ENCODE results near the gene GNGT1.

Gene GNGT1

GRCh38 chr7:93873998-93874574 lies 32.3 kb upstream of the GNGT1 start:
- POLR2A ChIA-PET: no interaction called here
- CTCF ChIA-PET: no interaction called here
- DNase-seq (ENCODE audit: extremely low spot score): no peak
- TF ChIP-seq FOXM1 (IDR thresholded peaks at IDR 0.05; ENCODE audit: borderline replicate concordance): no peak
- TF ChIP-seq ELF4 (IDR thresholded peaks at IDR 0.05): no peak
- TF ChIP-seq HDGF (IDR thresholded peaks at IDR 0.05; ENCODE audit: borderline replicate concordance): no peak
- no peak for TF ChIP-seq LEF1 (IDR thresholded peaks at IDR 0.05; ENCODE audit: borderline replicate concordance)
- TF ChIP-seq PKNOX1 (IDR thresholded peaks at IDR 0.05): no peak
- no peak for TF ChIP-seq TARDBP (IDR thresholded peaks at IDR 0.05)
- no peak for TF ChIP-seq CTBP1 (IDR thresholded peaks at IDR 0.05; ENCODE audit: borderline replicate concordance)
- no peak for TF ChIP-seq L3MBTL2 (conservative IDR thresholded peaks at IDR 0.05)
- TF ChIP-seq FOXA1 (IDR thresholded peaks at IDR 0.05): no peak
- TF ChIP-seq ZNF384 (IDR thresholded peaks at IDR 0.05): no peak
- TF ChIP-seq FOXK2 (IDR thresholded peaks at IDR 0.05): no peak
- TF ChIP-seq SUZ12 (IDR thresholded peaks at IDR 0.05): no peak
- no peak for TF ChIP-seq NFRKB (IDR thresholded peaks at IDR 0.05)
- no peak for TF ChIP-seq ARNT (IDR thresholded peaks at IDR 0.05)
- no peak for TF ChIP-seq BHLHE40 (IDR thresholded peaks at IDR 0.05; ENCODE audit: borderline replicate concordance)
- TF ChIP-seq SP1 (IDR thresholded peaks at IDR 0.05): no peak

- no peak for DNase-seq (ENCODE audit: extremely low spot score)
- ChIA-PET POLR2A (no interaction called here), CTCF (no interaction called here)
- TF ChIP-seq SP1 (IDR thresholded peaks at IDR 0.05): no peak
- TF ChIP-seq SUZ12 (IDR thresholded peaks at IDR 0.05): no peak
- TF ChIP-seq CTBP1 (IDR thresholded peaks at IDR 0.05; ENCODE audit: borderline replicate concordance): no peak
- TF ChIP-seq HDGF (IDR thresholded peaks at IDR 0.05; ENCODE audit: borderline replicate concordance): no peak
- no peak for TF ChIP-seq FOXK2 (IDR thresholded peaks at IDR 0.05)
- TF ChIP-seq TARDBP (IDR thresholded peaks at IDR 0.05): no peak
- TF ChIP-seq LEF1 (IDR thresholded peaks at IDR 0.05; ENCODE audit: borderline replicate concordance): no peak
- no peak for TF ChIP-seq ZNF384 (IDR thresholded peaks at IDR 0.05)
- no peak for TF ChIP-seq ELF4 (IDR thresholded peaks at IDR 0.05)
- TF ChIP-seq PKNOX1 (IDR thresholded peaks at IDR 0.05): no peak
- TF ChIP-seq FOXA1 (IDR thresholded peaks at IDR 0.05): no peak
Measured at GRCh38 chr7:93877742-93878141, 28.6 kb upstream of the GNGT1 start.

GRCh38 chr7:93879356-93879755 lies 27.0 kb upstream of the GNGT1 start:
- DNase-seq (ENCODE audit: extremely low spot score): no peak
- no peak for TF ChIP-seq BHLHE40 (IDR thresholded peaks at IDR 0.05; ENCODE audit: borderline replicate concordance)
- no peak for TF ChIP-seq PKNOX1 (IDR thresholded peaks at IDR 0.05)
- no peak for TF ChIP-seq ARNT (IDR thresholded peaks at IDR 0.05)
- TF ChIP-seq SP1 (IDR thresholded peaks at IDR 0.05): no peak
- no peak for TF ChIP-seq HDGF (IDR thresholded peaks at IDR 0.05; ENCODE audit: borderline replicate concordance)
- no peak for TF ChIP-seq TARDBP (IDR thresholded peaks at IDR 0.05)
- TF ChIP-seq FOXK2 (IDR thresholded peaks at IDR 0.05): no peak
- TF ChIP-seq ELF4 (IDR thresholded peaks at IDR 0.05): no peak
- TF ChIP-seq FOXA1 (IDR thresholded peaks at IDR 0.05): no peak
- no peak for TF ChIP-seq L3MBTL2 (conservative IDR thresholded peaks at IDR 0.05)
- no peak for TF ChIP-seq SUZ12 (IDR thresholded peaks at IDR 0.05)
- no peak for TF ChIP-seq LEF1 (IDR thresholded peaks at IDR 0.05; ENCODE audit: borderline replicate concordance)
- no peak for TF ChIP-seq NFRKB (IDR thresholded peaks at IDR 0.05)
- TF ChIP-seq CTBP1 (IDR thresholded peaks at IDR 0.05; ENCODE audit: borderline replicate concordance): no peak
- TF ChIP-seq FOXM1 (IDR thresholded peaks at IDR 0.05; ENCODE audit: borderline replicate concordance): no peak
- no peak for TF ChIP-seq ZNF384 (IDR thresholded peaks at IDR 0.05)
- CTCF ChIA-PET: no interaction called here

GRCh38 chr7:93882468-93882867 lies 23.9 kb upstream of the GNGT1 start:
- CTCF ChIA-PET: no interaction called here
- TF ChIP-seq TARDBP (IDR thresholded peaks at IDR 0.05): no peak
- TF ChIP-seq SP1 (IDR thresholded peaks at IDR 0.05): no peak
- no peak for TF ChIP-seq ARNT (IDR thresholded peaks at IDR 0.05)
- TF ChIP-seq CTBP1 (IDR thresholded peaks at IDR 0.05; ENCODE audit: borderline replicate concordance): no peak
- no peak for TF ChIP-seq SUZ12 (IDR thresholded peaks at IDR 0.05)
- TF ChIP-seq LEF1 (IDR thresholded peaks at IDR 0.05; ENCODE audit: borderline replicate concordance): no peak
- TF ChIP-seq FOXM1 (IDR thresholded peaks at IDR 0.05; ENCODE audit: borderline replicate concordance): no peak
- TF ChIP-seq FOXK2 (IDR thresholded peaks at IDR 0.05): no peak
- TF ChIP-seq NFRKB (IDR thresholded peaks at IDR 0.05): no peak
- no peak for TF ChIP-seq L3MBTL2 (conservative IDR thresholded peaks at IDR 0.05)
- TF ChIP-seq ZNF384 (IDR thresholded peaks at IDR 0.05): no peak
- TF ChIP-seq FOXA1 (IDR thresholded peaks at IDR 0.05): no peak
- TF ChIP-seq ELF4 (IDR thresholded peaks at IDR 0.05): no peak
- TF ChIP-seq BHLHE40 (IDR thresholded peaks at IDR 0.05; ENCODE audit: borderline replicate concordance): no peak
- TF ChIP-seq PKNOX1 (IDR thresholded peaks at IDR 0.05): no peak
- no peak for TF ChIP-seq HDGF (IDR thresholded peaks at IDR 0.05; ENCODE audit: borderline replicate concordance)
- POLR2A ChIA-PET: no interaction called here
- no peak for DNase-seq (ENCODE audit: extremely low spot score)

More at GRCh38 chr7:93879356-93879755, 27.0 kb upstream of the GNGT1 start:
- POLR2A ChIA-PET: no interaction called here

- CTCF ChIA-PET: no interaction called here
- no peak for DNase-seq (ENCODE audit: extremely low spot score)
- POLR2A ChIA-PET: no interaction called here
- no peak for TF ChIP-seq FOXK2 (IDR thresholded peaks at IDR 0.05)
- no peak for TF ChIP-seq LEF1 (IDR thresholded peaks at IDR 0.05; ENCODE audit: borderline replicate concordance)
- no peak for TF ChIP-seq FOXM1 (IDR thresholded peaks at IDR 0.05; ENCODE audit: borderline replicate concordance)
- TF ChIP-seq ELF4 (IDR thresholded peaks at IDR 0.05): no peak
- no peak for TF ChIP-seq FOXA1 (IDR thresholded peaks at IDR 0.05)
- no peak for TF ChIP-seq ARNT (IDR thresholded peaks at IDR 0.05)
- TF ChIP-seq ZNF384 (IDR thresholded peaks at IDR 0.05): no peak
- no peak for TF ChIP-seq SP1 (IDR thresholded peaks at IDR 0.05)
- TF ChIP-seq L3MBTL2 (conservative IDR thresholded peaks at IDR 0.05): no peak
- TF ChIP-seq CTBP1 (IDR thresholded peaks at IDR 0.05; ENCODE audit: borderline replicate concordance): no peak
- no peak for TF ChIP-seq NFRKB (IDR thresholded peaks at IDR 0.05)
- TF ChIP-seq HDGF (IDR thresholded peaks at IDR 0.05; ENCODE audit: borderline replicate concordance): no peak
Measured at GRCh38 chr7:93883078-93883916, 23.1 kb upstream of the GNGT1 start.

Measured in HEK293T (cell line).